Stimulated activated CD4-positive, alpha-beta T cell treated with anti-CD3 and anti-CD28 coated beads, Interleukin-4, amount 100 ng/mL, for 48 hours (primary cell): ENCODE data around the gene SRP68.
"Not testable (repeated sequence)": the region's sequence is repeated elsewhere in the genome, so short reads cannot be mapped to it uniquely, and the experiment has no call there.

Experiments
- DNase-seq, 2 donors: peaks; one replicate each; pipeline ENCODE4 v3.0.0-alpha.2; 2020; ENCODE audit warnings: low read depth in 2 of 2

Gene SRP68

GRCh38 chr17:76089680-76090516 is 17.6 kb upstream of the SRP68 start:
- DNase-seq: no peak

GRCh38 chr17:76088868-76089576 is 16.7 kb upstream of the SRP68 start:
- DNase-seq: no peak

GRCh38 chr17:76088041-76088867 is 15.9 kb upstream of the SRP68 start:
- no peak for DNase-seq

GRCh38 chr17:76087531-76087930 is 15.2 kb upstream of the SRP68 start:
- DNase-seq: no peak

GRCh38 chr17:76086384-76086783 is 14.1 kb upstream of the SRP68 start:
- no peak for DNase-seq

GRCh38 chr17:76085731-76086366 is 13.5 kb upstream of the SRP68 start:
- DNase-seq: no peak

GRCh38 chr17:76085066-76085730 is 12.9 kb upstream of the SRP68 start:
- no peak for DNase-seq

GRCh38 chr17:76083536-76084182 is 11.3 kb upstream of the SRP68 start:
- DNase-seq: no peak

- no peak for DNase-seq
Observed at GRCh38 chr17:76082326-76083251, 10.3 kb upstream of the SRP68 start.

- no peak for DNase-seq
Observed at GRCh38 chr17:76081295-76082210, 9.2 kb upstream of the SRP68 start.

- DNase-seq: no peak
Observed at GRCh38 chr17:76080768-76081287, 8.5 kb upstream of the SRP68 start.

GRCh38 chr17:76079956-76080767 is 7.8 kb upstream of the SRP68 start:
- DNase-seq: no peak

GRCh38 chr17:76079535-76079955 is 7.2 kb upstream of the SRP68 start:
- no peak for DNase-seq

GRCh38 chr17:76078860-76079534 is 6.7 kb upstream of the SRP68 start, which contains the start of gene ZACN:
Gene ZACN, plus strand, starts transcription at chr17:76079182. Its CDS starts 83 bp downstream, at chr17:76079265.
- no peak for DNase-seq

- not testable (repeated sequence) for DNase-seq
Observed at GRCh38 chr17:76078370-76078769, 6.1 kb upstream of the SRP68 start.

GRCh38 chr17:76077584-76078110 is 5.3 kb upstream of the SRP68 start:
- no peak for DNase-seq
